ENCODE data around the gene DDX39A.
"Not testable (repeated sequence)": the region's sequence is repeated elsewhere in the genome, so short reads cannot be mapped to it uniquely, and the experiment has no call there.

The DDX39A gene

GRCh38 chr19:14406645-14407401, 12.3 kb downstream of the DDX39A start:
- Mint-ChIP-seq H3K27ac (peak overlapping the region; percentile 61), H3K4me3 (no peak overlapping the region), H3K4me1 (ENCODE audit: low read depth) (peaks cover 17% of the 10 kb centered on the region), H3K9me3 (ENCODE audit: low read depth) (no peaks in the 10 kb centered on the region), H3K27me3 (no peaks in the 10 kb centered on the region), H3K36me3 (peaks cover 3% of the 10 kb centered on the region)

DNA sequence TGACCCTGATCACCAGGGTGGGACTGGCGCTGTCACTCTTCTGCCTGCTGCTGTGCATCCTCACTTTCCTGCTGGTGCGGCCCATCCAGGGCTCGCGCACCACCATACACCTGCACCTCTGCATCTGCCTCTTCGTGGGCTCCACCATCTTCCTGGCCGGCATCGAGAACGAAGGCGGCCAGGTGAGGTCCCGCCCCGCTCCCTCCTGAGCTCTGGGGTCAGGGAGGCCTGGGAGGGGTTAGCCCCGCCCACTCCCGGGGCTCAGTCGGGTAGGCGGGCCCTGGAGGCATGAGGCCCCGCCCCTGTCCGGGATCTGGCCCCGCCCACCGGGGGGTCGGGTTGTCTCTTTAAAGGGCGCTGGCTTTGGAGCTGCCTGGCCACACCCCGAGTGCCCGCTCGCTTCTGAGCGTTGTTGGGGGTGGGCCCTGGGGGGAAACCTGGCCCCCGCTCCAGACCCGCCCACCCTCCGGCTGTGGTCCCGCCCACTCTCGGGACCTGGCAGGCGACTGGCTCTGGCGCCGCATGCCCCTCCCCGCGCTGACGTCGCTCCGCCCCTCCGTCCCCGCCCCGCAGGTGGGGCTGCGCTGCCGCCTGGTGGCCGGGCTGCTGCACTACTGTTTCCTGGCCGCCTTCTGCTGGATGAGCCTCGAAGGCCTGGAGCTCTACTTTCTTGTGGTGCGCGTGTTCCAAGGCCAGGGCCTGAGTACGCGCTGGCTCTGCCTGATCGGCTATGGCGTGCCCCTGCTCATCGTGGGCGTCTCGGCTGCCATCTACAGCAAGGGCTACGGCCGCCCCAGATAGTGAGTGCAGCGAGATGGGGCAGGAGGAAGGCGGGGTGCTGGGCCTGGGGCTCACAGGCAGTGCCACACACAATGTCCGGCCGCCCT, 13.1 kb downstream of the DDX39A start:
- H3K36me3 Mint-ChIP-seq = peaks cover 3% of the 10 kb centered on the region
- peaks cover 13% of the 10 kb centered on the region for H3K4me1 Mint-ChIP-seq (ENCODE audit: low read depth)
- no peaks in the 10 kb centered on the region for H3K9me3 Mint-ChIP-seq (ENCODE audit: low read depth)
- no peak overlapping the region for H3K4me3 Mint-ChIP-seq
- H3K27ac Mint-ChIP-seq = no peak overlapping the region
- no peaks in the 10 kb centered on the region for H3K27me3 Mint-ChIP-seq

- H3K27me3 Mint-ChIP-seq = no peaks in the 10 kb centered on the region
- peaks cover 3% of the 10 kb centered on the region for H3K36me3 Mint-ChIP-seq
- no peak overlapping the region for H3K27ac Mint-ChIP-seq
- H3K4me3 Mint-ChIP-seq = no peak overlapping the region
- H3K9me3 Mint-ChIP-seq (ENCODE audit: low read depth) = no peaks in the 10 kb centered on the region
- H3K4me1 Mint-ChIP-seq (ENCODE audit: low read depth) = peaks cover 12% of the 10 kb centered on the region
Measured at GRCh38 chr19:14405380-14405757, 13.8 kb downstream of the DDX39A start.

- Mint-ChIP-seq H3K36me3 (peaks cover 3% of the 10 kb centered on the region), H3K27ac (peak overlapping the region; percentile 54), H3K9me3 (ENCODE audit: low read depth) (no peaks in the 10 kb centered on the region), H3K27me3 (no peaks in the 10 kb centered on the region), H3K4me3 (no peak overlapping the region), H3K4me1 (ENCODE audit: low read depth) (peaks cover 10% of the 10 kb centered on the region)
Measured at GRCh38 chr19:14404312-14404711, 14.8 kb downstream of the DDX39A start.

DNA sequence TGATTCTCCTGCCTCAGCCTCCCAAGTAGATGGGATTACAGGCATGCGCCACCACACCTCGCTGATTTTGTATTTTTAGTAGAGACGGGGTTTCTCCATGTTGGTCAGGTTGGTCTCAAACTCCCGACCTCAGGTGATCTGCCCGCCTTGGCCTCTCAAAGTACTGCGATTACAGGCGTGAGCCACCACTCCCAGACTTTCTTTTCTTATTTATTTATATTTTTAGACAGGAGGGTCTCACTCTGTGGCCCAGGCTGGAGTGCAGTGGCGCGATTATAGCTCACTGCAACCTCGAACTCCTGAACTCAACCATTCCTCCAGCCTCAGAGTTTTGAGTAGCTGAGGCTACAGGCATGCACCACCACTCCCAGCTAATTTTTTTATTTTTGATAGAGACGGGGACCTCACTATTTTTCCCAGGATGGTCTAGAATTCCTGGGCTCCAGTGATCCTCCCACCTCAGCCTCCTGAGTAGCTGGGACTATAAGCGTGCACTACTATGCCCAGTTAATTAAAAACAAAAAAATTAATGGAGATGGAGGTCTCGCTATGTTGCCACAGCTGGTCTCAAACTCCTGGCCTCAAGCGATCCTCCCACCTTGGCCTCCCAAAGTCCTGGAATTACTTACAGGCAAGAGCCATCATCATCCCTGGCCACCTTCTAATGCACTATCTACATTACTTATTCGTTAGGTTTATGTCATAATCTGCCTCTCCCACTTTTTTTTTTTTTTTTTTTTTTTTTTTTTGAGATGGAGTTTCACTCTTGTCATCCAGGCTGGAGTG, 15.8 kb downstream of the DDX39A start:
- H3K4me3 Mint-ChIP-seq; H3K27ac Mint-ChIP-seq; H3K36me3 Mint-ChIP-seq; H3K9me3 Mint-ChIP-seq (ENCODE audit: low read depth); H3K4me1 Mint-ChIP-seq (ENCODE audit: low read depth); H3K27me3 Mint-ChIP-seq: not testable (repeated sequence)

- Mint-ChIP-seq H3K36me3 (peaks cover 3% of the 10 kb centered on the region), H3K9me3 (ENCODE audit: low read depth) (no peaks in the 10 kb centered on the region), H3K4me3 (no peak overlapping the region), H3K4me1 (ENCODE audit: low read depth) (peaks cover 10% of the 10 kb centered on the region), H3K27ac (peak overlapping the region; percentile 5), H3K27me3 (no peaks in the 10 kb centered on the region)
Measured at GRCh38 chr19:14402332-14403144, 16.6 kb downstream of the DDX39A start.

DNA sequence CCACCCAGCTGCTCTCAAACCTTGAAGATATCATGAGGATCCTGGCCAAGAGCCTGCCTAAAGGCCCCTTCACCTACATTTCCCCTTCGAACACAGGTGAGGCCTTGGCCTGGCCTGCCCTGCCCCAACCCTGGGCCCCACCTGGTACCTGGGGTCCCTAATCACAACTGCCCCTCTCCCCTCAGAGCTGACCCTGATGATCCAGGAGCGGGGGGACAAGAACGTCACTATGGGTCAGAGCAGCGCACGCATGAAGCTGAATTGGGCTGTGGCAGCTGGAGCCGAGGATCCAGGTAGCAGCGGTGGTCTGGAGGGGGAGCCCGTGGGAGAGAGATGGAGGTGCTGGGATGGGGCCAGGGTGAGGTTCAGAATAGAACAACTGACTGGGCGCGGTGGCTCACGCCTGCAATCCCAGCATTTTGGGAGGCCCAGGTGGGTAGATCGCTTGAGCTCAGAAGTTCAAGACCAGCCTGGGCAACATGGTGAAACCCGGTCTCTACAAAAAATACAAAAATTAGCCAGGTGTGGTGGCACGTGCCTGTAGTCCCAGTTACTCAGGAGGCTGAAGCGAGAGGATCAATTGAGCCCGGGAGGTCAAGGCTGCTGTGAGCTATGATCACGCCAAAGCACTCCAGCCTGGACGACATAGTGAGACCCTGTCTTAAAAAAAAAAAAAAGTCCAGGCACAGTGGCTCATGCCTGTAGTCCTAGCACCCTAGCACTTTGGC, 17.5 kb downstream of the DDX39A start:
- Mint-ChIP-seq H3K36me3 (peaks cover 3% of the 10 kb centered on the region), H3K4me3 (no peak overlapping the region), H3K4me1 (ENCODE audit: low read depth) (peaks cover 10% of the 10 kb centered on the region), H3K27me3 (no peaks in the 10 kb centered on the region), H3K9me3 (ENCODE audit: low read depth) (no peaks in the 10 kb centered on the region), H3K27ac (peak overlapping the region; percentile 50)

- Mint-ChIP-seq H3K36me3 (peaks cover 3% of the 10 kb centered on the region), H3K4me3 (no peak overlapping the region), H3K27me3 (no peaks in the 10 kb centered on the region), H3K4me1 (ENCODE audit: low read depth) (peaks cover 8% of the 10 kb centered on the region), H3K9me3 (ENCODE audit: low read depth) (no peaks in the 10 kb centered on the region), H3K27ac (peak overlapping the region; percentile 22)
Measured at GRCh38 chr19:14400951-14401431, 18.1 kb downstream of the DDX39A start.

DNA sequence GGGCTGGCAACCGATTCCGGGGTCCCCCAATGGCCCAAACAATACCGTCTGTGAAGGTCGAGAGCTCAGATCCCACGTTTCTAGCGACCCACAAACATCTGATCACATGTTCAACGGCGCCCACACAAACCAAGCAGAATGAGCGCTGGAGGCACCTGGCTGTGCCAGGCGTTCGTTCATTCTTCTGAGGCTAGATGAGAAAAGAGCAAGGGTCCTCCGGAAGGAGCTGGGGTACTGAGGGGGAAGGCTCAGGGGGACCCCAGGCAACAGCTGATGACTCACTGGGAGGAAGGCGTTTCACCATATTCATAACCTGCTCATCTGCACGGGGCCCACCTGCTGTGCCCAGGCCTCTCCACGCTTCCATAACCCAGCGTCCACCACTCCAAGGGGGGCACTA, 22.0 kb downstream of the DDX39A start:
- H3K4me1 Mint-ChIP-seq (ENCODE audit: low read depth); H3K27me3 Mint-ChIP-seq; H3K36me3 Mint-ChIP-seq; H3K4me3 Mint-ChIP-seq; H3K9me3 Mint-ChIP-seq (ENCODE audit: low read depth): not testable (repeated sequence)
- H3K27ac Mint-ChIP-seq = peak overlapping the region; percentile 58

DNA sequence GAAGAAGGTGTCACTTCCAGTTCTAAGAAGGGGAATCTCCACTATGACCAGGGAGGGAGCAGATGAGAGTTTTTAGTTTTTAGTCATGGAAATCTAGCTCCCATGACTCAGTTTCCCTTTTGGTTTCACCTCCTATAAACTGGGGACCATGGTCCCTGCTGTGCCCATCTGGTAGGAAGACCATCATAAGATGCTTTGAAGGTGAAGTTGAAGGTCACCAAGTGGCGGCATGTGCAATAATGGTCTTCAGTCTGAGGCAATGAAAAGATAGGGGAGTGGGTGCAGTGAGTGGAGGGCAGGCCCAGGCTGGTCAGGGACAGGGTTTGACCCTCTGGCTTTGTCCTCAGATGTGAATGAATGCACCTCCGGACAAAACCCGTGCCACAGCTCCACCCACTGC, 22.4 kb downstream of the DDX39A start:
- H3K4me1 Mint-ChIP-seq (ENCODE audit: low read depth); H3K27me3 Mint-ChIP-seq; H3K36me3 Mint-ChIP-seq; H3K4me3 Mint-ChIP-seq; H3K9me3 Mint-ChIP-seq (ENCODE audit: low read depth): not testable (repeated sequence)
- peak overlapping the region; percentile 81 for H3K27ac Mint-ChIP-seq

GRCh38 chr19:14395710-14396336, 23.3 kb downstream of the DDX39A start:
- Mint-ChIP-seq H3K9me3 (ENCODE audit: low read depth) (no peaks in the 10 kb centered on the region), H3K27me3 (no peaks in the 10 kb centered on the region), H3K4me3 (no peak overlapping the region), H3K36me3 (peaks cover 3% of the 10 kb centered on the region), H3K4me1 (ENCODE audit: low read depth) (peaks cover 7% of the 10 kb centered on the region), H3K27ac (peak overlapping the region; percentile 81)

DNA sequence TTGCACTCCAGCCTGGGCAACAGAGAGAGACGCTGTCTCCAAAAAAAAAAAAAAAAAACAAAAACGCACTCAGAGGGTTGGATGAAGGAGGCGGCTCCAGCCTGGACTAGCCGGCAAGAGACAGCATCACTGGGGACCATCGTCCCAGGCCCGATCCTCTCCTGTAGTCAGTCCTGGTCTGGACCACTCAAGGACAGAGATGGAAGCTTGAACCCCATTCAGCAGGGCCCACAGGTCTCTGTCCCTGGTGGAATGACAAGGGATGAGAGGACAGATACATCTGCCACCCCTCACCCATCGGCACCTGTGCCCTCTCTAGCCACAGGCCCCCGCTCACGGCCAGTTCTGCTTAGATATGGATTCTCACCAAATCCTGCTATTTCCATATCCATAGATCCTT, 23.9 kb downstream of the DDX39A start:
- Mint-ChIP-seq H3K4me1 (ENCODE audit: low read depth) (peaks cover 9% of the 10 kb centered on the region), H3K36me3 (peaks cover 3% of the 10 kb centered on the region), H3K9me3 (ENCODE audit: low read depth) (no peaks in the 10 kb centered on the region), H3K27me3 (no peaks in the 10 kb centered on the region), H3K4me3 (no peak overlapping the region), H3K27ac (peak overlapping the region; percentile 54)

GRCh38 chr19:14394167-14394566, 25.0 kb downstream of the DDX39A start:
- peaks cover 9% of the 10 kb centered on the region for H3K4me1 Mint-ChIP-seq (ENCODE audit: low read depth)
- H3K4me3 Mint-ChIP-seq = no peak overlapping the region
- peaks cover 3% of the 10 kb centered on the region for H3K36me3 Mint-ChIP-seq
- H3K27ac Mint-ChIP-seq = peak overlapping the region; percentile 34
- no peaks in the 10 kb centered on the region for H3K27me3 Mint-ChIP-seq
- H3K9me3 Mint-ChIP-seq (ENCODE audit: low read depth) = no peaks in the 10 kb centered on the region
